Measurements from ENCODE around the gene ATL1.
"Not testable (repeated sequence)": the region's sequence is repeated elsewhere in the genome, so short reads cannot be mapped to it uniquely, and the experiment has no call there.

ATL1 gene

DNA sequence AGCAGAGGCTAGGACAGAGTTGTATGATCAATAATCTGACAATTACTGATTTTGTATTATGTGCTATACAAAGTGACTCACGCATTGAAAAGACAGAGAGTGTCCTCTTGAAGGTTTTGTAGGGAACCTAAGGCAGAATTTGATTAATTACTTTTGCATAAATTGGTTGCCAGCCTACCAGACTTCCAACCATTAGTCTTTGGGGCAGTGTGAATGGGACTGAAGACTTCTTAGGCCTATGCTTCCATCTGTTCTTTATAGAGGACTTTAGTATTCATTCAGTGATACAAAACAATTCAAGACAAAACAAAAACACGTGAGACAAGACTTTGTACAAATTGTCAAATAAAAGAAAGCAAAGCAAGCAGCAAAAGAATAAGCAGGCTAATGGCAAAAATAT is 46.5 kb downstream of the ATL1 start:
- H3K9me3 Mint-ChIP-seq: no peaks in the 10 kb centered on the region
- ATAC-seq (no peak), DNase-seq (no peak)
- H3K4me1 Mint-ChIP-seq: peaks cover 8% of the 10 kb centered on the region
- no peaks in the 10 kb centered on the region for H3K27me3 Mint-ChIP-seq
- no peak overlapping the region for H3K4me3 Mint-ChIP-seq
- H3K27ac Mint-ChIP-seq: no peak overlapping the region

DNA sequence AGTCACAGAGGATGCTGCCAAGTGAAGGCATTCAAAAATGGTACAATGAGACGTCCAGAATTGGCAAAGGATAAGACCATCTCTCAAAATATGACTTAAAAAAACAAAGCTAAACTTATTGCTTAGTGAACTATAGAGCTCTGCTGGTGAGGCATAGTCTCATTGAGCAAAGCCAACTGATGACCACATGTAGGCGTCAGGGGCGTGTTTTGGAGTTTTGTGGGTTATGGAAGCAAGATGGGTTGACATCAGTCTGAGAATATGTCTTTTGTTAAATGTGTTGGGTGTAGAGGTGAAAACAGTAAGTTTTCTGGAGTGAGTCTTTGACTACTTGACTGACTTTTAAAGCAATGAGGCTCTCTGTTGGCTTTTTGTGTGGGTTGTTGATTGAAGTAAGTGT is 47.2 kb downstream of the ATL1 start:
- Mint-ChIP-seq H3K4me1 (peaks cover 8% of the 10 kb centered on the region), H3K9me3 (no peaks in the 10 kb centered on the region), H3K27me3 (no peaks in the 10 kb centered on the region), H3K27ac (no peak overlapping the region), H3K4me3 (no peak overlapping the region)
- DNase-seq: peak; percentile 12 to 29
- ATAC-seq: peak; percentile 76

DNA sequence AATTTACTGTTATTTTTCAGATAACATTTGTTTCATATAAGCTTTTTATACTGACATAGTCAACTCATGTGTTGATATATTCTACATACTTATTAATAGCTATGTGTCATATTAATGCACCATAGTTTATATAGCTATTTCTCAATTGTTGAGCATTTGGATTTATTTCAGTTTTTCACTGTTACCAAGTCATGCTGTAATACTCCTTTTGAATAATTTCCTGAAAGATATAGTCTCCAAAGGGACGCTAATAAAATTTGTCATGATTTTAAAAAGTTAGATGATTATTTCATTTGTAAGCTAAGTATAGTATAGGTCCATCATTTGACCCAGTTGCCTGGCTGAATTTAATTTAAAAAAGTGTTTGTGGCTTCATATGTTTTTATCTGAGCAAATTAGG is 47.8 kb downstream of the ATL1 start:
- no peak overlapping the region for H3K27ac Mint-ChIP-seq
- no peak for DNase-seq
- ATAC-seq: no peak

GRCh38 chr14:50608302-50608851 is 48.4 kb downstream of the ATL1 start:
- Mint-ChIP-seq H3K4me3 (no peak overlapping the region), H3K27ac (no peak overlapping the region), H3K4me1 (peaks cover 8% of the 10 kb centered on the region), H3K9me3 (no peaks in the 10 kb centered on the region), H3K27me3 (no peaks in the 10 kb centered on the region)
- ATAC-seq: no peak
- no peak for DNase-seq

More for the DNA sequence above, 47.8 kb downstream of the ATL1 start:
- H3K4me1 Mint-ChIP-seq: peaks cover 8% of the 10 kb centered on the region
- H3K9me3 Mint-ChIP-seq: no peaks in the 10 kb centered on the region
- H3K27me3 Mint-ChIP-seq: no peaks in the 10 kb centered on the region
- H3K4me3 Mint-ChIP-seq: no peak overlapping the region

DNA sequence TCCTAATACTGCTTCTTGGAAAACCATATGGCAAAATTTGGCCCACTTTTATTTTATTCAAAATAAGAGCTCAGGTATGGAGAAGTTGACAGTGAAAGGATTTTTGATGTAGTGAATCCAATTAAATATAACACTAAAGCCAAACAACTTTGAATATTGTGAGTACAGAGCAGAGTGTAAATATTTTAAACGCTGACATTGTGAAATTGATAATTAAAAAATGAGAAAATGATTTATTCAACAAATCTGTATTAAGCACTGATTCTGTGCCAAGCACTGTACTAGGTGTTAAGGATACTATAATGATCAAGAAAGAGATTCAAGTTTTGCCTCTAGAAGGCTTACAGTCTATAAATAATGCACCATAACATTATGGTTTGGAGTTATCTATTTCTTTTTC is 50.5 kb downstream of the ATL1 start:
- DNase-seq (no peak), ATAC-seq (no peak)
- H3K27me3 Mint-ChIP-seq: no peaks in the 10 kb centered on the region
- H3K4me1 Mint-ChIP-seq: peaks cover 8% of the 10 kb centered on the region
- H3K9me3 Mint-ChIP-seq: no peaks in the 10 kb centered on the region
- no peak overlapping the region for H3K4me3 Mint-ChIP-seq
- H3K27ac Mint-ChIP-seq: no peak overlapping the region

DNA sequence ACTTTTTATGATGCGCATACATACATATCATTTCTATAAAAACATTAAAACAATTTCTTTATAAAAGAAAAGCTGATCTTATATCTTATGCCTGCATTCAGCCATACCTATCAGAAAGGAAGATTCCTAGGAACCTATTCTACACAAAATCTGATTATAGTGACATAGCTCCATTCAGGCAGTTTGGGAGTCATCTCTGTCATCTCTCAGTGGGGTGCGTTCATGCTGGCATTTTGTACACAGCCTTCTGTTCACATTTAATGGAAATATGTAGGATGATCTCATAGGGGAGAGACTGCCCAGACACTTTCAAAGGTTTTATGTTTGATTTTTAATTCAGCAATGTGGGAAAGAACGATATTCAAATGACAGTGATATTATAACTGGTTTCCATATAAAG is 52.9 kb downstream of the ATL1 start:
- H3K4me3 Mint-ChIP-seq: no peak overlapping the region
- no peak overlapping the region for H3K27ac Mint-ChIP-seq
- no peaks in the 10 kb centered on the region for H3K4me1 Mint-ChIP-seq
- no peaks in the 10 kb centered on the region for H3K27me3 Mint-ChIP-seq
- ATAC-seq (no peak), DNase-seq (no peak)
- no peaks in the 10 kb centered on the region for H3K9me3 Mint-ChIP-seq

- H3K27ac Mint-ChIP-seq: no peak overlapping the region
- no peaks in the 10 kb centered on the region for H3K9me3 Mint-ChIP-seq
- H3K4me3 Mint-ChIP-seq: no peak overlapping the region
- H3K27me3 Mint-ChIP-seq: no peaks in the 10 kb centered on the region
- DNase-seq (no peak), ATAC-seq (no peak)
- H3K4me1 Mint-ChIP-seq: no peaks in the 10 kb centered on the region
These were observed 55.1 kb downstream of the ATL1 start for GRCh38 chr14:50615056-50615455.

GRCh38 chr14:50615552-50615951 is 55.6 kb downstream of the ATL1 start:
- Mint-ChIP-seq H3K9me3 (no peaks in the 10 kb centered on the region), H3K27ac (no peak overlapping the region), H3K4me1 (no peaks in the 10 kb centered on the region), H3K27me3 (no peaks in the 10 kb centered on the region), H3K4me3 (no peak overlapping the region)
- no peak for ATAC-seq
- DNase-seq: no peak

DNA sequence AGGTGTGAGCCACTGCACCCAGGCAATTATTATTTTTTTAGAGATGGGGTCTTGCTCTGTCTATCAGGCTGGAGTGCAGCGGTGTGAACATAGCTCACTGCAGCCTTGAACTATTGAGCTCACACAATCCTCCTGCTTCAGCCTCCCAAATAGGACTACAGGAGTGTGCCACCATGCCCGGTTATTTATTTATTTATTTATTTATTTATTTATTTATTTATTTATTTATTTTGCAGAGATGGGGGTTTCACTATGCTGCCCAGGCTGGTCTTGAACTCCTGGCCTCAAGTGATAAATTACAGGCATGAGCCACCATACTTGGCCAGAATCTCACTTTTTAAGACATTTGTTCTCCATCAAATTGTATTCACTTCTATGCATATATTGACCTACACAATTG is 56.3 kb downstream of the ATL1 start:
- no peak for DNase-seq
- Mint-ChIP-seq H3K27ac (no peak overlapping the region), H3K4me1 (no peaks in the 10 kb centered on the region), H3K4me3 (no peak overlapping the region), H3K9me3 (no peaks in the 10 kb centered on the region), H3K27me3 (no peaks in the 10 kb centered on the region)
- no peak for ATAC-seq

GRCh38 chr14:50619569-50620141 is 59.7 kb downstream of the ATL1 start:
- ATAC-seq (peak; percentile 49), DNase-seq (no peak)
- no peaks in the 10 kb centered on the region for H3K9me3 Mint-ChIP-seq
- H3K27me3 Mint-ChIP-seq: no peaks in the 10 kb centered on the region
- H3K4me1 Mint-ChIP-seq: peaks cover 6% of the 10 kb centered on the region
- no peak overlapping the region for H3K27ac Mint-ChIP-seq
- H3K4me3 Mint-ChIP-seq: no peak overlapping the region

GRCh38 chr14:50620341-50620740 is 60.4 kb downstream of the ATL1 start:
- Mint-ChIP-seq H3K27me3 (no peaks in the 10 kb centered on the region), H3K4me3 (no peak overlapping the region), H3K27ac (no peak overlapping the region), H3K4me1 (peaks cover 6% of the 10 kb centered on the region), H3K9me3 (no peaks in the 10 kb centered on the region)
- ATAC-seq (no peak), DNase-seq (no peak)

GRCh38 chr14:50622978-50623377 is 63.0 kb downstream of the ATL1 start:
- Mint-ChIP-seq H3K4me1 (peaks cover 6% of the 10 kb centered on the region), H3K9me3 (no peaks in the 10 kb centered on the region), H3K27me3 (no peaks in the 10 kb centered on the region), H3K4me3 (no peak overlapping the region), H3K27ac (no peak overlapping the region)
- no peak for DNase-seq
- no peak for ATAC-seq

- Mint-ChIP-seq H3K4me3 (no peak overlapping the region), H3K27ac (peak overlapping the region in 1 of 2 donors; percentile 34), H3K9me3 (no peaks in the 10 kb centered on the region), H3K4me1 (peaks cover 6% of the 10 kb centered on the region), H3K27me3 (no peaks in the 10 kb centered on the region)
- ATAC-seq (no peak), DNase-seq (no peak)
These were observed 64.5 kb downstream of the ATL1 start for GRCh38 chr14:50624447-50624846.

GRCh38 chr14:50624947-50625346 is 65.0 kb downstream of the ATL1 start:
- not testable (repeated sequence) for H3K9me3 Mint-ChIP-seq, H3K4me1 Mint-ChIP-seq, ATAC-seq, H3K4me3 Mint-ChIP-seq, DNase-seq, H3K27me3 Mint-ChIP-seq
- peak overlapping the region in 1 of 2 donors; percentile 48 for H3K27ac Mint-ChIP-seq

GRCh38 chr14:50631408-50631821 is 71.5 kb downstream of the ATL1 start:
- no peaks in the 10 kb centered on the region for H3K9me3 Mint-ChIP-seq
- H3K4me1 Mint-ChIP-seq: no peaks in the 10 kb centered on the region
- H3K27me3 Mint-ChIP-seq: no peaks in the 10 kb centered on the region

DNA sequence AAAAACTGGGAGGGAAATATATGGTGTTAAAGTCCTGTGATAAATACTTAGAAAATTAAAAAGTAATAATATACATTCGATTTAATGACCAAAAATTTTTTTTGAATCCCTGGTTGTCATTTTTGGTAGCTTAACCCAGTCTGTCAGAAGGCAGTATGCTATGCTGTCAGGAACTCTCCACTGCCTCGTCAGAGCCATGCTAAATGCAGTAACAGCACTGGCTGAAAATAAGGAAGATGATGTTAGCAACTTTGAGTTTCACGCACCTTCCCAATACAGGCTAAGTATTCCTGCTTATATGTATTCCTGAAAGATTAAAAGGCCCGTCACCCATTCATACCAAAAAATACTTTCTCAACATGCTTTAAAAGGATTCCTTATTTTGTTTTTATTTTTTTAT is 74.0 kb downstream of the ATL1 start:
- DNase-seq: no peak
- H3K27me3 Mint-ChIP-seq: no peaks in the 10 kb centered on the region
- no peak overlapping the region for H3K4me3 Mint-ChIP-seq
- ATAC-seq: no peak
- H3K4me1 Mint-ChIP-seq: no peaks in the 10 kb centered on the region
- H3K9me3 Mint-ChIP-seq: no peaks in the 10 kb centered on the region
- no peak overlapping the region for H3K27ac Mint-ChIP-seq

More at GRCh38 chr14:50631408-50631821, 71.5 kb downstream of the ATL1 start:
- Mint-ChIP-seq H3K4me3 (no peak overlapping the region), H3K27ac (no peak overlapping the region)
- ATAC-seq (no peak), DNase-seq (no peak)

DNA sequence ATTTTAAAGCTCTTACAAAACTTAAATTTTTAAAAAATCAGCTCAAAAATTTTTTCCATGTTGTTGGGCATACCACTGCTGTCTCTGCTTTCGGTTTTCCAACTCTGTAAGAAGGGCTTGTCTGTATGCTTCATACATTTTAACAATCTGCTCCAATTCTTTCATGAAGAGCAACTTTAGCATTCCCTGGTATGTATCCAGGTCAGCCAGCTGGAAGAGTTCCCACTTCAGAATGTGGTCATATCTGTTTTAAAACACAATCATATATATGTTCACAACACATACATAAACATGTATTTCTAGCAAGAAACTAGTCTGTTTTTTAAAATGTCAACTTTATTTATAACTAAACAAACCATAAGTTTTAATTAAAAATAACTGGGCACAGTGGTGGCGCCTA is 75.2 kb downstream of the ATL1 start:
- Mint-ChIP-seq H3K4me3 (no peak overlapping the region), H3K27me3 (no peaks in the 10 kb centered on the region), H3K27ac (no peak overlapping the region), H3K4me1 (no peaks in the 10 kb centered on the region), H3K9me3 (no peaks in the 10 kb centered on the region)
- no peak for DNase-seq
- ATAC-seq: no peak

Measured in stimulated activated naive CD8-positive, alpha-beta T cell treated with anti-CD3 and anti-CD28 coated beads, Interleukin-15, amount 100 ng/mL, for 72 hours (primary cell).